NCI-H526 (cell line): ENCODE measurements around the gene TIMP4.

Source experiments
- DNase-seq, 2 experiments: peaks; one replicate each; lab custom pipeline; 2025; lab: John Stamatoyannopoulos, UW

TIMP4 gene

DNA sequence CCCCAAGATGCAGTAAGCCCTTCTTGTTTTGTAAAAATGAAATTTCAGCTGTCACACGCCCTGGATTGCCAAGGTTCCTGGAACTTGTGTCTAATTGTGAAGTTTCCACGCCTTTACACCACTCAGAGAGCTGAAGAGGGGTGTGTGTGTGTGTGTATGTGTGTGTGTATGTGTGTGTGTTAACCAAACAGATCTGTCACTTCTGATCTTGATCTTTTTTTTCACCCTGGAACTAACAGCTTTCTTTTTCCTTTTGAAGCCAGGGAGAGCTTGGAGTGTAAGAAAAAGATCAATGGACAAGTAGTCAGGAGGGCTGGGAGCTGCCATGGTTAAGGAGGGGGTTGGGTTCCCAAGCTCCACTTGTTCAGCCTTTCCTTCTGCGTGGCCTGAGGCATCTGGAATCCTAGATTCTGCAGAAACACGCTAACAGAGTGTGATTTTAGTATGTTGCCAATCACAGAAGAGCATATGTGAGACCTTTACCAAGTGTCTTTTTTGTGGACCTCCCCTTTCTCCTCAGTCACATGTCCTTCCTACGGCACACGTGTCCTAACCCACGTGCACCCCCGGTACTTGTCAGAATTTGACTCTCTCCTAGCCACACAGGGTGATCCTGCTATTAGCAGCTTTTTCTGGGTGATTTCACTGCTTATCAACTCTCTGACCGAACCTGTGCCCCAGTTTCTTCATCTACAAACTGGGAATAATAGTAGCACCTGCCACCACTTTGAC, 11.5 kb downstream of the TIMP4 start:
- no peak for DNase-seq

DNA sequence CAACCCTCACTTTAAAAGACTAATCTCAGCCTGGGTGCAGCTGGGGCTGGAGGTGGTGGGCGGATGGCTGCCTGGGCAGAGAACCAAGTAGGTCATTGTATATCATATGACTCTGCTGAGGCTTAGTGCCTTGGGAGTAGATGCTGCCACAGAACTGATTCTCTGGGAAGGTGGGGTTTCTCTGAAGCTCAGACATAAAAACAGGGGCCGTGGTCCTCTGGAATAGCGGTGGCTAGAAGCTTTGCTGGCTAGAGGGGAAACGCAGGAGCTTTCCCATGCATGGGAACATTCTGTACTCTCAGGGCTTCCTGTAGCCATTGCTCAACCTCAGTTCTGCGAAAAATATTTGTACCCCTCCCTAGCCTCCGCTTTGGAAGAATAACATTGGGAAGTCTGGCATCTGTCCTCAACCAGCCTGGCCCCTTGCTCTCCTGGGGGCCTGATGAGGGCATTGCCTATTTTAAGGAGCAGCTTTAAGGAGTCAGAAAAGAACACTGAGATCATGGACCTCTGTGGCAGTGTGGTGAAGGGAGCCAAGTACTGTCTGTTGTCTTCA, 14.7 kb downstream of the TIMP4 start:
- no peak for DNase-seq

DNA sequence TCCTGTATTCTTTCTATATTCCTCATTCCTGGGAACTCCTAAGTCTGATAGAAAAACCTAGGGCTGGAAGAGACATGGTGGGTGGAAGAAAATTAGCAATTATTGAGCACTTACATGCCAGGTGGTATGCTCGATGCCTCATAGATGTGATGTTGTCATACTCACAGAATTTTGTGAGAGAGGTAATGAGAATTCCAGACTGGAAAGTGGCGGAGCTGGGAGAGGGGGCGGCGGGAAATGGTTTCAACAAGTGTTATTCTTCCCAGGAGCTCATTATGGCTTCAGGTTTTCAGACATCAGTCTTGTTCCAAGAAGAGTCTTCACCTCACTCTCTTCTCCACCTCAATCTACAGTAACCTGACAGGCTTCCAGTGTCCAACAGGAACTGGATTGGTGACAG, 16.2 kb downstream of the TIMP4 start:
- no peak for DNase-seq

DNA sequence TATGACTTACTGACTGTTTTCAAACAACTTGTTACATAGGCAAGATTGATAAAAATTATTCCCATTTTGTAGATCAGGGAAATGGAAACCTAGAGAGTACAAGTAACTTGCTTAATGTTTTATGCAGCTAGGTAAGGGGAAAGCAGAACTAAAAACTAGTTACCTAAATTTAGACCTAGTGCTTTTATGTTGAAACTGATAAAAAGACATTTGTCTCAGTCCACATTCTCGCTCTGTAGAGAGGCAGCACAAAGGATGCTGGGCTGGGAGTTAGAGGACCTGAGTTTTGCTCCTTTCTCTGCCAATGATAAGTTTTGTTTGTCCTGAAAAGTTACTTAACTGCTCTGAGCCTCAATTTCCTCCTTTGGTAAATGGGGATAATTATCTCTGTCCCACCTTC, 17.4 kb downstream of the TIMP4 start:
- no peak for DNase-seq

DNA sequence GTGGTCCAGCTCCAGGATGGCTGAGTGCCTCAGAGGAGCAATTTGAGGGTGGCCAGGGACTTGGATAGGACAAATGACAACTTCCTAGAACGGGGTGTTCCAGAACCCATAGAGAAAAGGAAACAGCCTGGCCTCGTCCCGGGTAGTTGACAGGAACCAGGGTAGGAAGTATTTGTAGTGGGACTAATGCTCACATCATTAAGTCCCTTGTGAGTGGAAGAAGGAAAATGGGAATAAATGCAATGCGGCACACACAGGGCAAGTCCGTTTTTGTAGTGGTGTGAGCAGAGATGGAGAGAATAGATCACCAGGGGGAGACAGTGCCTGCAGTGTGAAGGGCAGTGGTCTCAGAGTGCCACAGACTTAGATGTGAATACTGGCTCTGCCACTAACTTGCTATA, 19.6 kb downstream of the TIMP4 start:
- peak in 1 of 2 experiments; percentile 32 for DNase-seq

DNA sequence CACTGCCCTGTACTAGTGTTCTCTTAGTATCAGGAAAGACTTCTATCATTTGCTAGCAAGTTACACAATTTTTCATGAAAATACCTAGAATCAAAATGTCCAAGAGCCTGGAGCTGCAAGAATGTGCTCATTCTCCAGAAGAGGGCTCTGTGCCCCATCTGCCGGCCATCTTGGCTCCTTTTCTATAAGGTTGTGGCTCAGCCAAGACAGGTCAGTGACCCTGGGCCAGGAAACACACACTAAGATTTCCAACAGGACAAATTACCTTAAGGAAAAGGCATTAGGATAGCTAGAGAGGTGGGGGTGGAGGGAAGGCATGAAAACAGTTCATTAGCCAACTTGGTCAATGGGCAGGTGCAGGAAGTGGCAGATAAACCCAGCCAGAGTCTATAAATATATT, 20.7 kb downstream of the TIMP4 start:
- peak in 1 of 2 experiments; percentile 20 for DNase-seq

DNA sequence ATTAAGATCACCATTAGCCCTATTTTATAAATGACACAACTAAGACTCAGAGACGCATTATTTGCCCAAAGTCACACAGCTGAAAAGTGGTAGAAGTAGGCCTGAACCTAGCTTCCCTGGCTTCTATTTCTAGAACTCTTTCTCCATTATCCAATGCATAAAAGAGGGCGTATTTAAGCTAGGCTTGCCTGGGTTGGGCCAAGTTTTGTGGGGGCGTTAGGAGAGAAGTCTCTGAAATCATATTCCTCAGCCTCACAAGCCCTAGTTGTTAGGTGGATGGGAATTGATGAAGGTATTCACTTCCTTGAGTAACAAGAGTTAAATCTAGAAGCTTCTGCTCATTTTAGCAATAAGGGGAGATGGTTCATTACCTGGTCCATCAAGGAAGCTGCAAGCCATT, 22.3 kb downstream of the TIMP4 start:
- no peak for DNase-seq

DNA sequence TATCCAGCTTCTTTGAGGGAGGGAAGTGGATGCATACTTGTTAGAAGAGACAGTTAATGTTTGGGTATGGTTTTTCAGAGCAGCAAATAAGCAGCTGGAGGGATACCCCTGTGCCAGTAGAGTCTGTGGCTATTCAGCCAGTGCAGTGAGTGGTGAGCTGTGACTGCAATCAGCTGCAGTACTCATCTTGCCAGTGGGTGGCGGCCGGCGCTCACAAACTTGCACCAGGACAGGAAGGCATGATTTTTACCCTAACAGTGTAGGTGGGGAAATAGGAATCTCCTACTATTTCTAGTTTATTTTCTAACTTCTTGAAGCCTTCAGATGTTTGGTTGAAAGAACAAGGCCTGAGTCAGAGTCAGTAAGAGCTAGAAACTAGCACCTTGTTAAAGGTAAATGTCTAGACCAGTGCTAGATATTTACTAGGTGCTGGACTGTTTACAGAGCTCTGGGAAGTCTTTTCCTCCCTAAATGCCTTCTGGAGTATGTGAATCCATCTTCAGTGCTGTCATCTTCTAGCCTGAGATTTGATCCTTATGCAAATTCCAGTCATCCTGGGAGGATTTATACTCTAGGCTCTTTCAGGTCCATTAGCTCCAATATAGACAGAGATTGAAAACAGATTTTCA, 23.6 kb downstream of the TIMP4 start:
- DNase-seq: peak; percentile 18 to 62

DNA sequence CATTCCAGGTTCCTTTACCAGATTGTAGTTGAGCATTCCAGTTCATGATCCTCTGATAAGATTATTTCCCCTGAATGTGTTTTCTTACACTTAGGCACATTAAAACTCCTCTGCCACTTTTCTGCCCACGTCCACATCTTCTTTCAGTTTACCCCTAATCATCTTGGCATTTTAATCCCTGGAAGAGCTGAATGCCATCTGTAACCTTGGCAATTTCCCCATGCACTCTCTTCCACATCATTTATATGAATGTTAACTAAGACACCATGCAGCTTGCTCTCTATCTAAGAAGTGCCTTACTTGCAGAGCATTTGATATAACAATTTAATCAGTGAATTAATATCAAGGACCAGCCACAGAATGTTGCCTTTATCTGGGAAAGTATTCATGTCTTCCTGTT, 25.8 kb downstream of the TIMP4 start:
- DNase-seq: no peak

DNA sequence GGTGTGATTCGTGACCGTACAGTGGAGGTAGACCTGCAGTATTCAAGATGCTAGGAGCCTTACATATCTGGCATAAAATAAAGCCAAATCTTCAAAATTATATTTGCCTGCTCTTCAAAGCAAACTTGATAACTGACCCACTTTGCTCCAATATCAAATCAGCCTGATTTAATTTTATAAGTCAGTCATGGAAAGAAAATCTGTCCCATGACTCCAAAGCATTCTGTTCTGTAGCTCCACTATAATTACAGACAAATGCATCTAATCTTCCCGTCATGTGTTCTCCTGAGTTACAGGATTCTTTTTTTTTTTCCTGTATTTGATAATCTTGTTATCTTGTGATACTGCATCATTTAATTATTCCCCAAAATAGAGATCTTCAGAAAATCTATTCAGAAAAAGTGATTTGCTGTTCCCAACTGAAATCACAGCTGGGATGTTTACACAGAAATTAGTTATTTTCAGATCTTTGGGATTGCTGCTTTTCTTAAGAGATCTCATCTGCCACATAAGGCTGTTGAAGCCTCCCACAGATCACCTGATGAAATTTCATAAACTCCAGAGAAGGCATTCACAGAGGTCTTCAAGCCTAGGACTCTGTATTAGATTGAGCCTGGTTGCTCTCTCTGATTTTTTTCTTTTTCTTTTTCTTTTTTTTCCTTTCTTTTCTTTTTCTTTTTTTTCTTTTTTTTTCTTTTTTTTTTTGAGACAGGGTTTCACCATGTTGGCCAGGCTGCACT, 27.2 kb downstream of the TIMP4 start:
- DNase-seq: no peak

DNA sequence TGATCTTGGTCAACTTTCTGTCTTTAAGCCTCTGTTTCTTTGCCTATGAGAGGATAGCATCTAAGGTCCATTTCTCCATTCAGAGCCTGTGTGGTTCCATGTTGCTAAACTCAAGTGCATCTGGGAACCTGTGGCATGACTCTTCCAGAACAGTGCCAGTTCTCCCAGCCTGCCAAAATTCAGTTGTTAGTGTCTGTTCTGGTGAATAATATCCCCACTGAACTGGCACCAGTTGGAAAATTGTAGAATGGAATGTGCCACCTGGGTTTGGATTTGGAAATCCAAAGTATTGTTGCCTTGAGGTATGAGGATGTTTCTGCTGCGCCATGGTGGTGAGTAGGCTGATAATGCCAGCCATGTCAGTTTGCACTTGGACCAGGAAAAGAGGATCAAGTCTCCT, 31.3 kb downstream of the TIMP4 start:
- DNase-seq: no peak

DNA sequence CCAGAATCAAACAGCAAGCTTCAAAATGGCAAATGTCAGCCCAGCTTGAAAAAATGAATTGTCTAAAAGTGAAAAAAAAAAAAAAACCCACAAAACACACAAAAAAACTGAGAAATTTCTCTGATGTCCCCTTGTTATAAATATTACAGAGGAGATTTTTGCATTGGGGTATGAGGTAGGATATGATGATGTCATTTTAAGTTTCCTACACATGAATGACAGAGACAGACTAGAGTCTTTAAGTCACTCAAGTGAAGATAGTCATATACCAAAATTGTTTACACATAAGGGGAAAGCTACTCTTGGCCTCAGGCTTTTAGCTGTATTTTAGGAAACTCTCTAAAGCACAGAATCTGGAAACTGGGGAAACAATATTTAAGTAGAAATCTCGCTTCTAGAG, 32.9 kb downstream of the TIMP4 start:
- DNase-seq: no peak

DNA sequence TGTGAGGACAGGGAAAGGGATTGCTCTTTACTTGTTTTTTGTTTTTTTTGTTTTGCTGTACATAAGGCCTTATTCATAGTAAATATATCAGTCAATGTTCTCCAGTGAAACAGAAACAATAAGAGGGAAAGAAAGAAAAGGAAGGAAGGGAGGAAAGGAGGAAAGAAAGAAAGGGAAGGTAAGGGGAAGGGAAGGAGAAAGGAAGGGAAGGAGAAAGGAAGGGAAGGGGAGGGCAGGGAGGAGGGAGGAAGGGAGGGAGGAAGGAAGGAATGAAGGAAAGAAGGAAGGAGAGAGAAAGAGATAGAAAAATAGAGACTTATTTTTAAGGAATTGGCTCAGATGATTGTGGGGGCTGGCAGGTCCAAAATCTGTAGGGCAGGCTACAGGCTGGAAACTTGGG, 37.2 kb downstream of the TIMP4 start:
- DNase-seq: no peak

DNA sequence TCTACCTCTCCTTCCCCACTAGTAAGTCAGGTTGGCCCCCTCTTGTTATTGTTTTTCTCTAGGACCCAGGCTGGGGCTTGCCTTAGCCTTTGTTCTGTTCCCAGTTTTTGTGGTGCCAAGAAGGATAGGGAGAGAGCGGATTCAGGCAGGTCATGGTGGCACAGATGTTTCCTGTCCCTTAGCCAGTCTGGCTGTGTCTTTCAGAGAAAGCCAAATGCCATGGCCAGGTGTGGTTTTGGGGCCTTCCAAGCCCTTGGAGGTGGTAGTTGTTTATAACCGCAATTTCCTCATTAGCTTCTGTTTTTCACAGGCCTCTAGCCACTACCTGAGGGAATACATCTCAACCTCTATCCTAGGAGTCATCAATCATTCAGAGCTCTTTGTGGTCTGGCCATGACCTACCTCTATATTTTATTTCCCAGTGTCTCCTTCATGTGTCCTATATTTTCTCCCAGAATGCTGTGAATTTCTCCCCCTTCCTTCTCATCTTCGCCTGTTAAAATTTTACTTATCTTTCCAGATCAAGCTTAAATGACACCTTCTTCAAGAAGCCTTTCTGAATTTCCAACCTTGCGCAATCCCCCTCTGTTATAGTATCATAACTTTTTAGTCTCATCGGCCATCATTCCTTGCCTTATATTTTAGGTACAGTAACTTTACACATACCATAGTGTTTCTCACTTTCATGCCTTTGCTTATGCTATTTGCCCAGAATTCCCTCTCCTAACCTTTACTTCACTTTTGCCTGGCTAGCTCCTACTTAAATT, 38.2 kb downstream of the TIMP4 start:
- DNase-seq: no peak

DNA sequence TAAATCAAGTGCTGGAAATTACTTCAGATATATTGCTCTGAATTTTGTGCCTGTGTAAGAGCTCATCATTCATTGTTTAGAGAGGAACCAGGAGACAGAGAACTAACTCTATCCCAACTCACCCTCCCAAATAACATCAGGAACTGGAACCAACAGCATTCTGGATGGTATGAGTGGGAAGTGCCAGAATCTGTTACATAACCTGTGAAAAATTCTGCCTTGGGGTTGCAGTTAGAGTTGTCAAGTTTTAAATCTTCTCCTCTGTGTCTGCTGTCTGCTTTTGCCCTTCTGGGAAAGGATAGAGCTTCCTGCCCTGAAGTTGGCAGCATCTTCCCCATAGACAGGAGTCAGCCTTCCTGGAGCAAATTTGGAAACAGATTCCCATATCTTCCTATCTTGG, 41.2 kb downstream of the TIMP4 start:
- DNase-seq: no peak

DNA sequence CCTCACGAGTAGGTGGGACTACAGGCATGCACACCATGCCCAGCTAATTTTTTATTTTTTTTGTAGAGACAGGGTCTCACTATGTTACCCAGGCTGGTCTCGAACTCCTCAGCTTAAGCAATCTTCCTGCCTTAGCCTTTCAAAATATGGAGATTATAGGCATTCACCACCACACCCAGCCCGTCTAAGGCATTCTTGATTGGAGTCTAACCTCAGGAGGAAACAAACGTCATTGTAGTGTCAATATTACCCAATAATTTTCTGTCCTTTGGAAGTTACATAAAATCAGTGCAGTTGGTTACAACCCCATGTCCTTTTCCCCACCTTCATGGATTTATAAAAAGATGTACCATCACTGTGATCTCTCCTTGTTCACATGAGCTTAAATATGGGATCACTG, 41.8 kb downstream of the TIMP4 start:
- no peak for DNase-seq

DNA sequence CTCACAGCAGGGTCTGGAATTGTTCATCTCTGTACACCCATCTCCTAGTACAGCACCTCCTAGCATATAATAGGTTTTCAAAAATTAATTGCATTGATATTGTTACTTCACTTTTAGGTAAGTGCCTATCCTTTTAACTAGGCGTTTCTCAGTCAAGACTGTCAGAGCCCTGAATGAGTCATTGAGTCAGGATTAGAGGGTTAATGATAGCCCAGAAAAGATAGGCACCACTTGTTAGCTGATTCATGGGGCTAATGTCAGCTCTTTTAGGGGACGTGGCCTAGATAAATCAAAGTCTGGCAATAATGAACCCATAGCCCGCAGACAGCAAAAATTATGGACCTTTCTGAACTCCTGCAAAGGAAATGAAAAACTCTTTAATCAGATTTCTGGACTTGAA, 42.9 kb downstream of the TIMP4 start:
- DNase-seq: no peak

DNA sequence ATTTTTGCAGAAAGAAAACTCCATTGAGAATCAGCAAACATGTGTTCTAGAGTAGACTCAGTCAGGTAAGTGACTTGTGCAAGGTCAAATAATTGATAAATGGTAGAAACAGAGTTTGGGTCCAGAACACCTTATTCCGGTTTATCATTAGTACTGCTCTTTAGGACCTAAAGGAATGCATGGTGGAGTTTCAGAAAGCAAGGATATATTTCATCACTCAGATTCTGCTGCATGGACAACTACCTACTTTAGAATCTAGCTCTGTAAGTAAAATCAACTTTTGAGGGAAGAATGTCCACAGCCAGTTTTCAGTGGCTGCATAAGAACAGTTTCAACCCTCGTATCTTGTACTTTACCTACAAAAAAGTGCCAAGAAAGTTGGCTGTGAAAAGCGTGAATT, 43.6 kb downstream of the TIMP4 start:
- no peak for DNase-seq

DNA sequence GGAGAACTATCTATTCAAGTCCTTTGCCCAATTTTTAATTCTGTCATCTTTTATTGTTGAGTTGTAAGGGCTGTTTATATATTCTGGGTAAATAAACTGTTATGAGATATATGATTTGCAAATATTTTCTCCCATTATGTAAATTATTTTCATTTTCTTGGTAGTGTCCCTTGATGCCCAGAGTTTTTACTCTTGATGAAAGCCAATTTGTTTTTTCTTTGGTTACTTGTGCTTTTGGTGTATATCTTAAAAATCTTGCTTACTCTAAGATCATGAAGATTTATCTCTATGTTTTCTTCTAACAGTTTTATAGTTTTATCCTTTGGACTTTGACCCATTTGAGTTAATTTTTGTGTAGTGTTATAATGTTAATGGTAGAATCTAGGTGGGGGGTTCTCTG, 44.5 kb downstream of the TIMP4 start:
- DNase-seq: no peak

DNA sequence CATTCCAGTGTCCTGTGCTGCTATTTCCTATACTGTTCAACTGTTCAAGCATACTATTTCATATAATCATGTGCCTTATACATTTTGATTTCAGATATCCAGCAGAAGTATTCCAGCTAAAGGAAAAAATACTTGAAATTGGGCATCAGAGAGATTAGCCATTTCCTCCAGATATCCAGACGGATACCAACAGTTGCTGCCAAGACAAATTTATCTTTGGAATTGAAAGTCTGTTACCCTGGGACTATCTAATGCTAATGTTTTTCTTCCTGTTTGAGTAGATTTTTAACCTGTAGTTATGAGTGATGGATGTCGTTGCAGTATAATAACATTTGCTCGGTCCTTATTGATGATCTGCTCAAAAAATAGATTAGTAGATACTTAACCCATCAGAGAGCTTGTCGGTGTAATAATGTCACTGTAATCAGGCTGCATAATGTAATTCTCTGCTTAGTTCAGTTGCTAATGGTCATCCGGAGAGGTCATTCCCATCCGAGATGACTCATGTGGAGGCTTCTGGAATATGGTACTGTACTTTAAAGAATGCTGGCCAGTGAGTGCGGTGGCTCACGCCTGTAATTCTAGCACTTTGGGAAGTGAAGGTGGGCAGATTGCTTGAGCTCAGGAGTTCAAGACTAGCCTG, 51.5 kb downstream of the TIMP4 start:
- DNase-seq: no peak
